LNCaP clone FGC (cell line): ENCODE data around the gene BPIFB1.

ENCODE experiments used
- DNase-seq: peaks from one replicate; pipeline ENCODE4 v3.0.0-alpha.2; 2011; ENCODE audit warnings: low read depth
- H3K4me3 ChIP-seq: 2 replicates; pipeline ENCODE4 v1.5.1; 2011; ENCODE audit warnings: mild to moderate bottlenecking, low read depth, low read length, control low read depth
- TF ChIP-seq, protein P1 (sequence below): IDR thresholded peaks from 2 replicates; pipeline ENCODE4 v1.5.1; 2012; ENCODE audit warnings: mild to moderate bottlenecking; ENCODE audit not compliant: control insufficient read depth, insufficient read depth; ENCODE audit errors: extremely low read depth

The BPIFB1 gene

GRCh38 chr20:33338467-33339258 lies 55.6 kb downstream of the BPIFB1 start:
- TF ChIP-seq, protein P1, sequence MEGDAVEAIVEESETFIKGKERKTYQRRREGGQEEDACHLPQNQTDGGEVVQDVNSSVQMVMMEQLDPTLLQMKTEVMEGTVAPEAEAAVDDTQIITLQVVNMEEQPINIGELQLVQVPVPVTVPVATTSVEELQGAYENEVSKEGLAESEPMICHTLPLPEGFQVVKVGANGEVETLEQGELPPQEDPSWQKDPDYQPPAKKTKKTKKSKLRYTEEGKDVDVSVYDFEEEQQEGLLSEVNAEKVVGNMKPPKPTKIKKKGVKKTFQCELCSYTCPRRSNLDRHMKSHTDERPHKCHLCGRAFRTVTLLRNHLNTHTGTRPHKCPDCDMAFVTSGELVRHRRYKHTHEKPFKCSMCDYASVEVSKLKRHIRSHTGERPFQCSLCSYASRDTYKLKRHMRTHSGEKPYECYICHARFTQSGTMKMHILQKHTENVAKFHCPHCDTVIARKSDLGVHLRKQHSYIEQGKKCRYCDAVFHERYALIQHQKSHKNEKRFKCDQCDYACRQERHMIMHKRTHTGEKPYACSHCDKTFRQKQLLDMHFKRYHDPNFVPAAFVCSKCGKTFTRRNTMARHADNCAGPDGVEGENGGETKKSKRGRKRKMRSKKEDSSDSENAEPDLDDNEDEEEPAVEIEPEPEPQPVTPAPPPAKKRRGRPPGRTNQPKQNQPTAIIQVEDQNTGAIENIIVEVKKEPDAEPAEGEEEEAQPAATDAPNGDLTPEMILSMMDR: no peak
- no peak overlapping the region for H3K4me3 ChIP-seq
- DNase-seq: no peak

DNA sequence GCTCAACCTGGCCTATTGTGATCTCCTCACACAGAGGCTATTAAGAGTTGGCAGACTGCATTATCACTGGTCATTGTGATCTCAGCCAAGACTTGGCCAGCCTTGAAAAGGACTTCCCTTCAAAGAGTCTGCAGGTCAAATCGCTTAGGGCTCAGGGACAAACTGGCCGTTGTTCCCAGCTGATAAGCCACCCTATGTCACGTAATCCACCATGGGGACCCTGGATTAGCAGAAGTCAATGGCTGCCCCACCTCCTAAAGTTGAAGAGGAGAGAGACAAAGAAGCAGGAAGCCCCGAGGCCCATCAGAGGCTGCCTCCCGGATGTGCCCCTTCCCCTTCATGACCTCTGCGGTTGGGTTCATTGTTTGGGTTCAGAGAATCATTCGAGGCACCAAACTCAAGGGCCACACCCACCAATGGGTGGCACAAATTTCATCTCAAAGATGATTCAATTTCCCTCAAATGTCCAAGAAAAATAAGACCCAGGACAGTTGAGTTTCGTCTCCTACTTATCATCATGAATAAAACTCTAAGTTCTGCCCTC lies 56.6 kb downstream of the BPIFB1 start:
- H3K4me3 ChIP-seq: no peak overlapping the region
- TF ChIP-seq, protein P1: no peak
- no peak for DNase-seq

DNA sequence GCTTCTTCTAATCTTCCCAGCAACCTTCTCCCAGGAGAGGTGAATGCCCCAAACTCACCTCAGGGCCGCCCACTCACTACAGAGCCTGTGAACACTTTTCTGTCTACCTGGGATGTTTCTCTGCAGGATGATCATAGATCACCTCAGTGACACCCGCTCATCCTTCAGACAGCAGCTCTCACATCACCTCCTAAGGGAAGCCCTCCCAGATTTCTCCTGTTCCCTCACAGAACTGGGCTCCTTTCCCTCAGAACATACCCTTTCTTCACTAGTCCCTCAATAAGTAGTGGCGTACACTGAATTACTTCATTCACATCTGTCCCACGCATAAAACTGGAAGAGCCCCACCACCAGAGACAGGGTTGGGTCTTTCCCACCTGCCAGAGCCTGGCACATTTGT lies 60.5 kb downstream of the BPIFB1 start:
- DNase-seq: no peak
- no peak overlapping the region for H3K4me3 ChIP-seq
- TF ChIP-seq, protein P1: no peak

GRCh38 chr20:33345342-33345741 lies 62.3 kb downstream of the BPIFB1 start:
- TF ChIP-seq, protein P1: no peak
- DNase-seq: no peak
- H3K4me3 ChIP-seq: no peak overlapping the region

DNA sequence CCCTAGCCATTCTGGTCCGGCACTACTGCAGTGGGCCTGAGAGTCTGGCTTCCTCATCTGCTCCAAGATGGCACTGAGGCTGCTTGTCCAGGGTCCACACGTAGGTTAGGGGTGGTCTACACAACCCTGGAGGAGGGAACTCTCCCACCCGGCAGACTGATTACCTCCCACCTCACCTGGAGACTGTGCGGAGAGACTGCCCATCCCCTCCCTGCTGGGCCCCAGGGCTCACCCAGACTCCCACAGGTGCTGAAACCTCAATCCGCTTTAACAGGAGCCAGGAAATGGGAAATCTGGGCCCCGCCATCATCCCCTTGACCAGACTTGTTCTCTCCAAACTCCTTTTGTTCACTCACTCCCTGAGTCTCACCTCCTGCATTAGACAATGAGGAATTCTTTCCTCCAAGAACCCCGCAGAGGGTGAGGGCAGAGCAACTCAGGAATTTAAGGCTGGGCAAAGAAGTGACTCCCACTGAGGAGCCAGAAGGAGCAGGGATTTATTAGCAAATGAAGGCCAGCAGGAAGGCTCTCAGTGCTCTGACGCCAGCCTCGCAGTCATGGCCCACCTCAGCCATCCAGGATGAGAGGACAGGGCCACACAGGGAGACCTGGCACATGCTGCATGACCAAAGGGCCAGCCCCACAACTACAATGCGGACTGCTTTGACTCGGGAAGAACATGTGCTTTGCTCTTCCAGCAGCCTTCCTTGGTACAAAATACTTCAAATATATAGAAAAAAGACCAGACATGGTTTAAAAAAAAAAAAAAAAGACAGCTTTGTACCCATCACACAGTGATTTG lies 65.3 kb downstream of the BPIFB1 start:
- H3K4me3 ChIP-seq: no peak overlapping the region

DNA sequence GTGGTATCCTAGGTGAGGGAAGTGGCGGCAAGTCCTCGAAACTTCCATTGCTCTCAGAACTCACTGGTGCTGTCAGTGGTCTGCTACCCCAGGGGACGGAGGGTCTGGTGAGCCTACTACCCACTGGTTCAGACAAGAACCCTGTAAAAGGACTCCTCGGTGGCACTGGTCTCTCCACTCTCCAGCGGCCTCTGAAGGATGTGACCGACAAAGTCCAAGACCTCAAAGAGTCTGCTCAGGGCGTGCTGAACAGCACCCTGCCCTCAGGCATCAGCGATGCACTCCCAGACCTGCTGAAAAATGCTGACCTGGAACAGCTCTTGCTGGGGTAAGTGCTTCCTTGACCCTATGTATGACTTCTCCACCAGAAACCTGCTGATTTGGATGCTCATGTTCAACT lies 66.5 kb downstream of the BPIFB1 start:
- H3K4me3 ChIP-seq: no peak overlapping the region
- DNase-seq: no peak
- TF ChIP-seq, protein P1: no peak

More for the DNA sequence above, 65.3 kb downstream of the BPIFB1 start:
- TF ChIP-seq, protein P1: no peak
- DNase-seq: no peak
